Calu3 (cell line): Measurements from ENCODE around the gene PKIB. TPM values are rescaled to one million over a fixed set of nuclear protein-coding genes. Genes with fewer than 3 reads are reported as not detected.

Source experiments
- BruUV-seq: library from RNA; stranded (reverse); fragments of 400-500 nt; replicated peaks from 2 replicates; lab custom pipeline; 2021; lab: Mats Ljungman, UMichigan
- CTCF ChIA-PET: fragments of 300-600 bp; sonication (Branson Sonifier 250); formaldehyde crosslinking; loops from one replicate; lab custom pipeline; 2022; ENCODE audit warnings: antibody characterized with exemption; lab: Charles Lee
- DNase-seq: peaks from one replicate; pipeline ENCODE4 v3.0.0; 2022
- H3K27ac Mint-ChIP-seq: one replicate; pipeline ENCODE4 v1.8.0; 2022; ENCODE audit warnings: mixed read lengths; ENCODE audit not compliant: unreplicated experiment
- H3K27me3 Mint-ChIP-seq: one replicate; pipeline ENCODE4 v1.8.0; 2022; ENCODE audit warnings: mixed read lengths; ENCODE audit not compliant: unreplicated experiment
- H3K36me3 Mint-ChIP-seq: one replicate; pipeline ENCODE4 v1.8.0; 2022; ENCODE audit warnings: mild to moderate bottlenecking, moderate library complexity, mixed read lengths; ENCODE audit not compliant: insufficient read depth, unreplicated experiment
- H3K4me1 Mint-ChIP-seq: one replicate; pipeline ENCODE4 v1.8.0; 2022; ENCODE audit warnings: mild to moderate bottlenecking, low read depth, mixed read lengths; ENCODE audit not compliant: unreplicated experiment
- H3K4me3 Mint-ChIP-seq: one replicate; pipeline ENCODE4 v1.8.0; 2022; ENCODE audit warnings: mild to moderate bottlenecking, low read depth, moderate library complexity, mixed read lengths; ENCODE audit not compliant: unreplicated experiment
- H3K9me3 Mint-ChIP-seq: one replicate; pipeline ENCODE4 v1.8.0; 2022; ENCODE audit warnings: low read depth, mixed read lengths; ENCODE audit not compliant: unreplicated experiment
- CTCF ChIP-seq: fragments of 200-600 bp; IDR thresholded peaks from one replicate; pipeline ENCODE4 v1.8.0; 2022; ENCODE audit warnings: antibody characterized with exemption; ENCODE audit not compliant: unreplicated experiment
- intact Hi-C: fragments of 100-400 bp; cut with micrococcal nuclease; formaldehyde crosslinking; loops from one replicate; pipeline ENCODE4 v1.10.0; 2022; ENCODE audit not compliant: unreplicated experiment
- total RNA-seq: library from RNA; stranded (reverse); gene quantifications from 2 replicates; pipeline ENCODE4 v1.2.3, GENCODE V29; 2022

Gene PKIB
- total RNA-seq, 1 experiment from 2014 or later: 17.2 TPM

DNA sequence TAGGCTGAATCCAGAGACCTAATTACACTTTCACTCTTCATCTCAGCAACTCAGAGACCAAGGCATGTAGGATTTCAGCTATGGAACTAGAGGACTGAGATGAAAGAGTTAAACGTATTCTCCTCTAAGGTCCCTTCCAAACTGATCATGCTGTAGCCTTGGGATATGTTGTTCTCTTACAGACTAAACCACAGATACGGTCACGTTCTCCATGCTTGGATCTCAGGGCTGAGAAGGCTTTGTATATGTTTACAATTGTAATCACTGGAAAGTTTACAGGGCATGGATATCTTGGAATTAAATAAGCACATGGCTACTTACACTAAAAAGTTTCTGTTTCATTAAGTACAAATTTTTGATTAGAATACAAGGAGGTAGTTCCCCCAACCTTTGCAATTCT, 50.1 kb downstream of the PKIB start:
- Mint-ChIP-seq H3K36me3 (no peaks in the 10 kb centered on the region), H3K4me3 (no peak overlapping the region), H3K27ac (no peak overlapping the region), H3K27me3 (no peaks in the 10 kb centered on the region), H3K4me1 (peaks cover 8% of the 10 kb centered on the region), H3K9me3 (no peaks in the 10 kb centered on the region)
- intact Hi-C loops: no loop called here
- CTCF ChIA-PET: no interaction called here
- no TSS peak for BruUV-seq
- TF ChIP-seq CTCF: no peak
- no peak for DNase-seq

GRCh38 chr6:122663981-122664380, 53.8 kb downstream of the PKIB start:
- CTCF ChIA-PET: no interaction called here
- Mint-ChIP-seq H3K4me3 (no peak overlapping the region), H3K9me3 (no peaks in the 10 kb centered on the region), H3K4me1 (no peaks in the 10 kb centered on the region), H3K27ac (no peak overlapping the region), H3K36me3 (no peaks in the 10 kb centered on the region), H3K27me3 (no peaks in the 10 kb centered on the region)
- TF ChIP-seq CTCF: no peak
- BruUV-seq: no TSS peak
- no peak for DNase-seq
- intact Hi-C loops: no loop called here

DNA sequence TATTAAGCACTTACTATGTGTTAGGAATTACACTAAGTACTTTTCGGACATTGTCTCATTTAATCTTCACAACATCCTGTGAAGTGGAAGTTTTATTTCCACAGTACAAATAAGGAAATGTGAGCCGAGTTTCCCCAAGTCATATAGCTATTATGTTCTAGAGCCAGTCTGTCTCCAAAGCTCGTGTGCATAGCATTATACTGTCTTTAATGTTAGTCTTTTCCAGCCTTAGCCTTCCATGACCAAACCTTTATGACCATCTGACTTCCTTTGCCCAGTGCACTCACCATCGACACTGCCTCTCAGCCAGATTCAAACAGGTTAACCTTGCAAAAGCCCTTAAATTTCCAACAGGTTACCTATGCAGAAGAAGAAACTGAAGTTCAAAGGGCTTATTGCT, 55.7 kb downstream of the PKIB start:
- DNase-seq: no peak
- Mint-ChIP-seq H3K27ac (no peak overlapping the region), H3K36me3 (no peaks in the 10 kb centered on the region), H3K9me3 (no peaks in the 10 kb centered on the region), H3K4me3 (no peak overlapping the region), H3K4me1 (peaks cover 11% of the 10 kb centered on the region), H3K27me3 (no peaks in the 10 kb centered on the region)
- intact Hi-C loops: no loop called here
- BruUV-seq: no TSS peak
- CTCF ChIA-PET: no interaction called here
- no peak for TF ChIP-seq CTCF

DNA sequence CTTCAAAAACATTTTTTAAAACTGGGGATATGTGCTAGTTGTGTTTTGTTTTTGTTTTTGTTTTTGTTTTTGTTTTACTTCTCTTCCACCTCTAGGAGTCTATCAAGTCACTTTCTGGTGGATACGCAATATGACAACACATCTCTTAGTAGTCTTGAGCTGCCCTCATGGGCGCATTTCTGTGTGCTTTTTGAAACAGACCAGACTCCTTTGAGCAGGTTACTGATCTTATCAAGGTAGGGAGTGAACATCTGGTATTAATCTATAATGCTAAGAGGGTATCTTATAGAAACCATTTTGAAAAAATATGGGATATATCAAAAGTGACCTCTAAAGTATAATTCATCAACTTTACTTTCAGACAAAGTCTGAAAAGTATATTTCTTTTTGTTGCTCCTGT, 56.2 kb downstream of the PKIB start:
- BruUV-seq: no TSS peak
- Mint-ChIP-seq H3K27me3 (no peaks in the 10 kb centered on the region), H3K4me3 (no peak overlapping the region), H3K9me3 (no peaks in the 10 kb centered on the region), H3K4me1 (peaks cover 11% of the 10 kb centered on the region), H3K27ac (no peak overlapping the region), H3K36me3 (no peaks in the 10 kb centered on the region)
- CTCF ChIA-PET: no interaction called here
- intact Hi-C loops: no loop called here
- no peak for DNase-seq
- no peak for TF ChIP-seq CTCF
